GM03348 (cell line): Measurements from ENCODE around the gene SLC25A11.

Source experiments
- DNase-seq: peaks from one replicate; pipeline ENCODE4 v3.0.0; 2012; ENCODE audit warnings: low spot score

Gene SLC25A11, protein sequence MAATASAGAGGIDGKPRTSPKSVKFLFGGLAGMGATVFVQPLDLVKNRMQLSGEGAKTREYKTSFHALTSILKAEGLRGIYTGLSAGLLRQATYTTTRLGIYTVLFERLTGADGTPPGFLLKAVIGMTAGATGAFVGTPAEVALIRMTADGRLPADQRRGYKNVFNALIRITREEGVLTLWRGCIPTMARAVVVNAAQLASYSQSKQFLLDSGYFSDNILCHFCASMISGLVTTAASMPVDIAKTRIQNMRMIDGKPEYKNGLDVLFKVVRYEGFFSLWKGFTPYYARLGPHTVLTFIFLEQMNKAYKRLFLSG

DNA sequence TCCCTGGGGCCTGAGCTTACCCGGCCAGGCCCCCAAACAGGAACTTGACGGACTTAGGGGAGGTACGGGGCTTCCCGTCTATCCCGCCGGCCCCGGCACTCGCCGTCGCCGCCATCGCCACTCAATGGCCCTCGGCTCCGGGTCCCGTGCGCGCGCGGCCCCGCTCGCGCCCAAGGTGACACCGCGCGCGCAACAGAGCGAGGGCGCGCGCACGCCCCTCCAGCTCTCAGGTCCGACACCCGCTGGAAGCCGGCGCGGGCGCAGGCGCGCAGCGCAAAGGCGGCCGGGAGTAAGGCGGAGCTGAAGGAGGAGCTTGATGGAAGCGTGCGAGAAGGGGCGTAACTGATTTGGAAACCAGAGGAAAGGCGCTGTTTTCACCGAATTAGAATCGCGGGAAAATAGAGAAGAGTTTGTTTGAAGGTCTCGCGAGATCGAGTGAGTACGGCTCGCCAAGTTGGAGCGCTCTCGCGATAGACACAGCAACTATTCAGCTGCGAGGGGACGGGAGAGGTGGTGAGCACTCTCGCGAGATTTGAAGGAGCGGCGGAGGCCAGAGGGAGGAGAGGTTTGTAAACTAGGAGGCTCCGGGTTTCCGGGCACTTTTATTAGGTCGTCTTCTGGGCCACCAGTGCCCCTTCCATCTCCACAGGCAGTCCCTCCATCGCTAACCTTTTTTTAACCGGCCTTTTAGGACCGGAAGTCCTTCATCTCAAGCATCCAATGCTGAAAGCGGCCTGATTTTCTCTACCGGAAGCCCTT is at the start of gene SLC25A11, which contains the start of gene RNF167:
TSS of gene SLC25A11 (minus strand) at position 251 of the 759 bp plus-strand sequence. CDS start at position 115, 136 bp downstream.
TSS of gene RNF167 (plus strand) at position 473 of the 759 bp plus-strand sequence. CDS start 642 bp downstream, outside the sequence.
- DNase-seq = peak; percentile 98

DNA sequence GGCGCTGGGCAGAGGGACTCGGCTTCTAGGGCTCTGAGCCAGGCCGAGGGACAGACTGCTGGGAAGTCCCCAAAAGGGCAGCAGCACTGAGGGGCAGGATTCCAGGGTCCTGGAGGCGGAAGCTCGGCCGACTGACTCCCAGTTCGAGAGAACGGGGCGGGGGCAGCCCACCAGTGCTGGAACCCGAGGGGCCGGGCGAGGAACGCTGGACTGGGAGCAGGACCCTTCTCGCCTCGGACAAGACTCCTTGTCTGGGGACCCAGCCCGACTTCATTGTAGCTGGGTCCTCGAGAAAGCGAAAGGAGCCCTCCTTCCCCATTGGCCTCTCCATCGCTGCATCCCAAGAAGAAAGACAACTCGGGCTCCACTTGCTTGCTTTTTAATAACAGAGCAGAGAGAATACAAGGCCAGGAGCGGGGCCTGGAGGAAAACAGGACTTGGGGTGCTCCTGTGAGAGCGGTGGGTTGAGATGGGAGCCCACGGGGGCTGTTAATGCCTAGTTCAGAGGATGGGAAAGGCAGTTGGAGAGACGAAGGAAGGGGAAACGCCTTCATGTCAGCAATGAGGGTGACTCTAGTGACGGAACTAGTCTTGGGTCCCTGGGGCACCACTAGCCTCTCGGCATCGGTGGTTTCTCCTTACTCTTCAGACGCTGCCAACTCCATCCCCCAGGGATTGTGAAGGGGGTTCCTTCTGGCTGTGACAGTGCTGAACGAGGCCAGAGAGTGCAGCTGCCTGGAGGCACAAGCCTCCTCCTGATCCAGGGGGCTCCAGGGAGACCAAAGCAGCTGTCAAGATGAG is 48.1 kb upstream of the SLC25A11 start:
- DNase-seq = peak; percentile 20

DNA sequence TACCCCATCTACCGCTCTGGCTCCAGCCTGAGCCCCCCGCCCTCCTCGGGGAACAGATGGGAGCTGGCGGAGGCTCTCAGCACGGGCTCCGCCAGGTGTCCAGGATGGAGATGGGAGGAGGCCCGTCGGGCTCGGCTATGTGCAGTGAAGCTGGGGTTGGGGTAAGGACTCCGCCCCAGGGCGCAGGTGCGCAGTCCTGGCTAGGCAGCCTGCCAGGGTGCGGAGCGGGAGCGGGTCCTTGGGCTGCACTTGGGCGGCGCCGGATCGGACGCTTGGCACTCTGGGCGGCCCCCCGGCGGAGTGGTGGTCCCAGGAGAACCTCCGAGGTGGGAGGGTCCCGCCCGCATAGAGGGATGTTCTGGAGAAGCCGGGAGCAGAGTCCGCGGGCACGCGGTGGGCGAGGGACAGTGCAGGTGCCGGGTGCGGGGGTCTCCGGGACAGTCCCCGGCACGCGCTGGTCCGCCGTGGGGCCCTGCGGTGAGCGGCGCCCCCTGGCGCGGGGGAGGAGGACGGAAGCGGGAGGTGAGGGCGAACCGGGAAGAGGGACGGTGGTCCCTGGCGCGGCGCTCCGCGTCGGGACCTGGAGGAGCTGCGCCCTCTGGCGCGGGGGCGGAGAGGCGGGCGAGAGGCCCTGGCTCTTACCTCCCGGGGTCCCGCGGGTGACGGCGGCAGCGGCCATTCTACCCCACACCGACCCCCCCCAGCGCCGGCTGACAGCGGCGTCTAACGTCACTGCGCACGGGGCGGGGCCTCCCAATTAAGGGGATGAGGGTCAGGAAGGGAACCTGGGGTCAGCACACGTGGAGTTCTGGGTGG is 47.3 kb upstream of the SLC25A11 start, which contains the start of gene CAMTA2:
TSS of gene CAMTA2 (minus strand) at position 725 of the 816 bp plus-strand sequence. CDS start 1,453 bp downstream, outside the sequence.
- peak; percentile 92 for DNase-seq

DNA sequence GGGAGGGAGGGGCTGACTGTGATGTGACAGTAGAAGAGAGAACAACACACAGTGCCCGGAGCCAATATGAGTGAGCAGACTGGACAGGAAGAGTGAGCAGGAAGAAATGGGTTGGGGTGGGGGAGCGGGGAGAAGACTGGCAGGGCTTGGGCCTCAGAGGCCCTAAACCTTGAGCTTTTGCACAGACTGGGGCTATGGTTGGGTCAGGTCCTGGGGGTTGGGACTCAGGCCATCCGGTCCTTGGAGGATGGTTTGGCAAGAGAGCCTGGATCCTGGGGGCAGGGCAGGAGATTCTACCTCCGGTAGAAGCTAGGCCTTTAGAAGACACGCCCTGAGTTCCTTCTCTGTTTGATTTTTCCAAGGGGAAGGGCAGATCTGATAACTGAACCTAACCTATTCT is 46.6 kb upstream of the SLC25A11 start:
- peak; percentile 36 for DNase-seq

DNA sequence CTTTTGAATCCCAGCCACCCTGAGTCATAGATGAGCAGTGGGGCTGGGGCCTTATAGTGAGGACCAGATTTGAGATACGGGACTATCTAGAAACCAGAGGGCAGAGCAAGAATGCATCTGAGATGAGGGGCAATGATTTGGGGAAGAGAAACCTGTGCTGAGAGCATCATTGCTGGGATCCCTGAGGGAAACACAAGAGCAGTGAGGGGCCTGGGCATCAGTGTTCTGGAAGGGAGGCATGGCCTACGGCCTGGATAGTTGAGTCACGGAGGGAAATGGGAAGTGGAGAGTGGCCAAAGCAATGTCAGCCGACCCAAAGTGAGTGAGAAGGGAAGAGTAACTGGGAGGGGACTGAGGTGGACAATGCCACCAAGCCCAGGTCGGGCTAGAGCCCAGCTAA is 42.5 kb upstream of the SLC25A11 start:
- DNase-seq = no peak

DNA sequence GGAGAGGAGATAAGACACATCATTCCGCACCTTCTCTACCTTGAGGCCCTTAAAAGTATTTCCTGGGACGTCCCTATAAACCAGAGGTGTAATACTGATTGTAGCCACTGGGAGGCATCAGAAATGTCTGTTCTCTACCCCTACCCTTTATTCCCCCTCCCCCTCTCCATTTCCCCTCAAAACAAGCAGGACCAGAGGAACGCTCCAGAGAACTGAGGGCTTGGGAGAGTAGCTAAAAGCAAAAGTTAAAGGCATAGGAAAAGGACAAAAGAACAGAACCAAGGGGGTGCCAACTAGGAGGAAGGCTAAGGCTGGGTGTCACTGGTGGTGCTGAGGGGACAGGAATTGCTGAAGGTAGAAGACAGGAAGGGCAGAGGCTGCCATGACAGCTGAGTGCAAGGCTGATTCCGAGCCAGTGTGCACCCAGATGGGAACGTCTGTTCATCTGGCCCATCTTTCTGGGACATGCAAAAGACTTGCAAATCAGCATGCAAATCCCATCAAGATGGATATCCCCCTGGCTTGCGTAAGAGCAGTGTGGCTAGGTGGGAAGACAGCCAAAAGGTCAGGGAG is 40.9 kb upstream of the SLC25A11 start:
- peak; percentile 69 for DNase-seq

DNA sequence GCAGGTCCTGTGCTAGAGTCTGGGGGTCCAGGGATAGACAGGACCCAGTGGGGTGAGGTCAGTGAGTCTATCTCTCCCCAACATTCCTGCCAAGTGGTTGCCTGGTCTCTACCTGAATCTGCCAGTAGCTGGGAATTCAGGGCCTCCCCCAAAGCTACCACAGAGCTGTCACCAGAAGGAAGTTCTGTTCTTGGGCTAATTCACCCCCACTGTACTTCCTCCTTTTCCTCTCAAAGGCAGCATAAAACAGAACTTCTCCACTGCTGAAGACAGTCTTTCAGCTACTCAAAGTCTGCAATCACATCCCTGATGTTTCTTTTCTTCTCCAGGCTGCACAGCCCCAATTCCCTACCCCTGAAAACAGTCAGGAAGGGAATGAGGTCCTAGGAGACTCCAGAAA is 38.9 kb upstream of the SLC25A11 start:
- no peak for DNase-seq

DNA sequence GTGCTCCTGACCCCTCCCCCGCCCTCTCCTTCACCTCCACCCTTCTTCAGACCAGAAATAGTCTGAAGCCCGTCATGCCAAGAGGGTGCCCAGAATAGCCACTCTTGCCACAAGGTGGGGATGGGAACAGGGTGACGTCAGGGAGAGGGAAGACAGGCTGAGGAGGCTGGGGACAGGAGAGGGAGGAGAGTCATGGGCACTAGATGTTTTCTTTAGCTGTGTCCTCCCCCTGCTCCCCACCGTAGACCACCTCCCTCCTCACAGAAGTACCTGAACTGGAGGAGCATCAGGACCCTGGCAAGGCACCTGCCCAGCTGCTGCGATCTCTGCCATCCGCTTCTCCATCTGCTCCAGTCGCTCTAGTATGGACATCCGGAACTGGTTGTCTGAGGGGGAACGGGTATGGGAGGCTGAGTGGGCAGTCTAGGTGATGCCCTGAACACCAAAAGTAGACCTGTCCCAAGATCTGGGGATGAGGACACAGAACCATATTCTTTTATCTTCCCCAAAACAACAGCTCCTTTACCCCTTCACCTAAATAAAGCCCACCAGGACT is 34.3 kb upstream of the SLC25A11 start:
- no peak for DNase-seq

DNA sequence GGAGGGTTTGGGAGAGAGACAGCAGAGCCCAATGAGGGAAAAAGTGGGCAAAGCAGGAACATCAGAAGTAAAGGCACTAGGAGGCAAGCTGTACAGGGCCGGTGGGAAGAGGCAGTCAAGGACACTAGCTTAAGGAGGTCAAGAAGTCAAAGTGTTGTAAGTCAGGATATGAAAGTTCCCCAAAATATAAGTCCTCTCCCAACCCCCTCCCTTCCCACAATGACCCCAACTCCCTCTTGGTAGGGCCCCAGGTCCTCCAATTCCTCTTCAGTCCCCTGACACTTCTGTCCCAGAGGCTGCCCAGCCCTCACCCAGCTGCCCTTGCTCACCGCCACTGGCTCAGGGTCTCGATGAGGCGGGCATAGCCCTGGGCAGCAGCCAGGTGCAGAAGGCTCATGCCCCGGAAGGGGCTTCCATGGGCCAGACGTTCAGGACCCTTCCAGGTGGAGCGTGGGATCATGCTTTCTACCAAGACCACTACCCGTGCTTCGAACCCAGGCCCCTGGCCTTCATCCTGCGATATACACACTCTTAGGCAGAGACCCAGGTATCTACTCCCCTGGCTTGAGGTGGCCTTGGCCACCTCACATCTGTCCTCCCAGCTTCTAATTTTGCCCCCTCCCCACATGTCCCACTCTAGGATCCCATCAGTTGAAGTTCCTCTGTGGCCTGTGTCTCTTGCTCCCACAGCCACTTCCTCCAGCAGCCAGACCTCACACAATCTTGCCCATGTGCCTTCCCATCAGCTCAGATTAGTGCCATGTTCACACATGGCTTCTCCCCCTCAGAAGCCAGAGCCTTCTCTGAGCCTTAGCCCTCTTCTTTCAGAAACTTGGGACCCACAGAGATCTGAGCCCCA is 33.6 kb upstream of the SLC25A11 start:
- DNase-seq = no peak

DNA sequence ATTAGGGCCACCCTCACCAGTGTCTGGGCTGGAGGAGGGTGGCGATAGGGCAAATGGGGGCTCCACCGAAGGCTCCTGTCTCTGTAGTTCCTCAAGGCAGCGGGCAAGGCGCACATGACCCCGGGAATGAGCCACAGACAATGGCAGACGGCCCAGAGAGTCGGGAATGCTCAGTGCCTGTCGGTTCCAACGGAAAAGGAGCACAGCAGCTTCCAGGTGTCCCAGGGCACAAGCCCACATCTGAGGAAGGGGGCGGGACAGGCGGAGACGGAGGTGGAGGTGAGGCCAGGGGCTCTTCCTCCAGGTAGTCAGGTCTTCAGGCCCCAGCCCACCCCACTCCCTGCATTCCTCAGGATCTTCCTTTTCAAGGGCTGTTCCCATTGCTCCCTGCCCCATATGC is 32.9 kb upstream of the SLC25A11 start:
- DNase-seq = no peak

DNA sequence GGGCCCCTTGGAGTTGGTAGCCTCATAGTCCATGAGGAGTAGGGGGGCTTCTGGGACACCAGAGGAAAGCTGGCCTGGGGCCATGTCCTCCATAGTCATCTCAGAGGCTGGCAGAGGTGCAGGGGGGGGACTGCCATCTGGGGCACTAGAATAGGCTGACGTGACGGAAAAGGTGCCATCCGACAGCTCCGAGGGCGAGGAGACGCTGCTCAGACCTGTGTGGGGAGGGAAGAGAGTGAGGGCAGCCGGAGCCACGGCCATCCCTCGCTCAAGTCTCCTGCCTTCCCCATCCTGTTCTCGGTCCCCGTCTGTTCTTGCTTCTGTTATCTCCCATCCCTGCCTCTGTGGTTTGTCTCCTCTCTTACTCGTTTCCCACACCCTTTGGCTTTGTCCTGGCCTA is 32.5 kb upstream of the SLC25A11 start:
- no peak for DNase-seq

DNA sequence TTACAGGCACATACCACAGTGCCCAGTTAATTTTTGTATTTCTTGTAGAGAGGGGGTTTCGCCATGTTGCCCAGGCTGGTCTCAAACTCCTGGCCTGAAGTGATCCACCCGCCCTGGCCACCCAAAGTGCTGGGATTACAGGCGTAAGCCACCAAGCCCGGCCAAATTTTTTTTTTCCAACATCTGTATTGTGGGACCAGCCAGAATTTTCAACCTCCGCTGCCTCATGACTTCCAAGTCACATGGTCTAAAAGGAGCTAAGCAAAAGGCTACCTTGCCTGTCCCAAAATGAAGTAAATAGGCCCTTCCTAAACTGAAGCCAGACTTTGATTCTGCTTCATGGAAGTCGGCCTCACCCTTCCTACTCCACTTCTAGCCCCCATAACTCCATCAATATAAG is 32.0 kb upstream of the SLC25A11 start:
- no peak for DNase-seq

DNA sequence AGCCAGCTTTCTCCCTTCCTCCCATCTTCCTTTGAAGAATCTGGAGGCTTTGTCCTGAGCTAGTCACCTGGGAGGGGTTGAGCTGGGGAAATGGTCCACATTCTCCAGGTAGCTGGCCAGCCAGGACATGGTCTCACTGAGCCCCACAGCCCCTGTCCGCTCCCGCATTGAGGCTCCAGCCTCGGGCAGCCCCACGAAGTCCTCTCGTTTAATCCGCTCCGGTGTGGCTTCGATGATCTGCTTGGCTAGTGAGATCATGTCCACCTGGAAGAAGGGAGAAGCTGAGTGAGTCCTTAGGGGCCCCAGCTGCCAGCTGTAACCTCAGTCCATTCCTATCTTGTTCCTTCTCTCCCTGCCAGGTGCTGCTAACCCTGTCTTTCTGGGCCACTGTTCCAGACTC is 30.4 kb upstream of the SLC25A11 start:
- DNase-seq = no peak

DNA sequence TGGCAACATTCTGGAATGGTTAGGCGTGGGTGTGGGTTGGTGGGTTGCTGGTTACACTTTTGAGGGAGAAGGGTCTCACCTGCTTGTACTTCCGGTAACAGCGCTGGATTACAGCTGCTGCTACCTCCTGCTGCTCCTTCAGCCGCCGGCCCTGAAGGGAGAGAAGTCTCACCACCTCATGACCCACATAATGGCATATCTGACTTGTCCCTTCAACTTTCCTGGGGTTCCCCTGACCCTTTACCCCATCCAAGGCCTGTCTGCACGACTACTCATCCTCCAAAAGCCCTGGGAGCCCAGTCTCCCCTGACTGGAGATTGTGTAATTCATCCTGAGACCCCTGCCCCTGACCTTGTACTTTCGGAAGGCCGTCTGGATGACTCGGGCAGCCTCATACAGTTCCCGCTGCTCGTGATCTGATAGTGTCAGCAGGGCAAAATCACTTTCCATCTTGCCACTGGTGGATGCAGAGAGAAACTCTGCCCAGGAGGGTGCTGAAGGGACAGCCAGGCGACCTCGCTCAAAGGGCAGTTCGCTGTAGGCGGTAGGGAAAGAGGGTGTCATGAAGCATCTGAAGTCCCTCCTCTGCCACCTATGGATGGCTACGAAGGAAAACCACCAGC is 29.8 kb upstream of the SLC25A11 start:
- no peak for DNase-seq

DNA sequence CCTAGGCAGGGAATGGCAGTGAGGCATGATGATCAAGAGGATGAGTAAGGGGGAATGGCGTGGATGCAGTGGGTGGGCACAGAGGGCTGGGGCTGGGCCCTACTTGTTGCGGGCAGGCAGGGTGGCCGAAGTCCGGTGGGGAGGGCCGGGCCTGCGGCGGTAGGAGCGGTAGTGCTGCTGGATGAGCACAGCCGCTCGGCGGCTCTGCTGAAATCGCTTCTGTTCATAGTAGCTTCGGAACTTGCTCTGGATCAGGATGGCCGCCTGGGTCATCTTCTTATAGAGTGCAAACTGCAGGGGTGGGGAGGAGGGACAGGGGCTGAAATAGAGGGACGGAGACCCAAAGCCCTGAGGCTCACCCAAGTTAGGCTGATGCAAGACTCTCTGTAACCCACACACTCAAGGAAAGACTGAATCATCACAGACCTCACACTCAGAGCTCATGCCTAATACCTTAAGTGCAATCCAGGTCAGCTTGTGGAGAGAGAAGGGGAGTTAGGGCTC is 29.3 kb upstream of the SLC25A11 start:
- peak; percentile 74 for DNase-seq

DNA sequence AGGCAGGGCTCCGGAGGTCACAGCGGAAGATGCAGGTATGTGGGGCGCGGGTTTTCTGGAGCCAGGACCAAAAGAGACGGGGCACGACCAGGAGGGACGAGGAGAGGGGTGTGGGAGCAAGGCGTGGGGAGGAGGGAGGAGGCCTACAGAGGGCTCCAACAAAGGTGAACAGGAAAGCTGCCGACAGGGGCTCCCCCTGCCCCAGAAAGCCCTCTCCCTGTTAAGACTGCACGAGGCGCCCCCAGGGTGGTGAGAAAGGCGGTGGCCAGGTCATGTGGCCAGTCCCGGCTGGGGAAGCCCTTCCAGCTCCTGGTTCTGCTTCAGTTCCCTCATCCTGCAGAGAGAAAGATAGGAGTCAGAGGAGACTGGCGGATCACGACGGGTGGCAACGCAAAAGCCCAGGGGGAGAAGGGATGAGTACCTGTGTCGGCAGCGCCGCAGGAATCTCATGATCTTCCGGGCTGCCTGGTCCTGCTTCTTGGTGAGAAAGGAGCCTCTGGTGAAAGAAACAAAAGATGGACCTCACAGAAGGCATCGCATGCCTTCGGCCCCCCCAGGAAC is 28.7 kb upstream of the SLC25A11 start:
- no peak for DNase-seq

DNA sequence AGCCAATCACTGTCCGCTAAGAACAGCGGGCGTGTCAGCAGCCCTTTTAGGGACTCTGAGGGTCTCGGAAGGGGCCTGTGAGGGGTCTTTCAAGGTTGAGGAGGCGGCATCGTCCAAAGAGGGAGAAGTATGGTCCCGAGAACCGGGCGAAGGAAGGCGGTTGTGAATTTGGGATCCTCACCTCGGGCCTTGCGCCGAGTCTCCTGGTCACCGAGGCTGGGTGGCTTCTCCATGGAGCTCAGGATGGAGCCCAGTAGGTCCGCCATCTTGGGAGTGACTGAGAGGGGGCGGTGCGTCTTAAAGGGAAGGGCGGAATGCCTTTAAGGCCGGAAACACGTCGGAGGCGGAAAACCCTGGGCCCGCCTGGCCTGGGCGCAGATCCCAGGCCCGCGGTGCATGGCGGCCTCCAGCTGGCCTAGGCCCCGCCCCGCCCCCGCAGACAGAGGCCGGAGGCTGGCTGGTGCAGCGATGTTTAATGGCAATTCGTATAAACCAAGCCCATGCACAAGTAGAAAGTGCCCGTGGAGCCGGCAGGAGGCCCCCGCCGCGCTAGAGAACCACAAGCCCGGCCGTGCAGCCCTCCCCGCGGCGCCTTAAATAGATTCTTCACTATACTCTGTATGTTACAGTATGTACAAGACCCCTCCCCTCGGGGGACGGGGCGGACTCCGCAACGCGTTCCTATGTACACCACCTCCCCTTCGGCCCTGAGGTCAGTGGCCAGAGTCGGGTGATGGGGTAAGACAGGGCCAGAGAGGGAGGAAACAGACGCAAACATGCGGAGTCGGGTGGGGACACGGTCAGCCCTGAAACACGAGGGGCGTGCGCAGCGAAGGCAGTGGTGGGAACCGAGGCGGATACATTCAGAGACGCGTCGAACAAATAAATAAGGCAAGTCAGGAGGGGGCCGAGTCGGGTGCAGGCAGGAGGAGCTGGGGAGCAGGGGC is 28.0 kb upstream of the SLC25A11 start, which contains the start of gene SPAG7:
TSS of gene SPAG7 (minus strand) at position 279 of the 947 bp plus-strand sequence. CDS start at position 266, 13 bp downstream.
- DNase-seq = peak; percentile 97
